Thyroid gland (tissue), 4 donors: ENCODE measurements around the gene MED27.

Source experiments
- POLR2A ChIP-seq, 2 donors: fragments of 450-650 bp; IDR thresholded peaks; one replicate each; pipeline ENCODE4 v1.6.1; 2017; ENCODE audit warnings: antibody characterized with exemption in 2 of 2, mild to moderate bottlenecking in 2 of 2, moderate library complexity in 1 of 2
- TF ChIP-seq, protein P1 (sequence below), 6 experiments: fragments of 200-600 bp in 3 of 6; fragments of 450-650 bp in 3 of 6; sonication (generic) in 3 of 6; IDR thresholded peaks; one replicate each; pipeline ENCODE4 v1.5.1; 2016 to 2019; ENCODE audit warnings: antibody characterized with exemption in 6 of 6, mild to moderate bottlenecking in 2 of 6, inconsistent platforms in 1 of 6, moderate library complexity in 1 of 6

DNA sequence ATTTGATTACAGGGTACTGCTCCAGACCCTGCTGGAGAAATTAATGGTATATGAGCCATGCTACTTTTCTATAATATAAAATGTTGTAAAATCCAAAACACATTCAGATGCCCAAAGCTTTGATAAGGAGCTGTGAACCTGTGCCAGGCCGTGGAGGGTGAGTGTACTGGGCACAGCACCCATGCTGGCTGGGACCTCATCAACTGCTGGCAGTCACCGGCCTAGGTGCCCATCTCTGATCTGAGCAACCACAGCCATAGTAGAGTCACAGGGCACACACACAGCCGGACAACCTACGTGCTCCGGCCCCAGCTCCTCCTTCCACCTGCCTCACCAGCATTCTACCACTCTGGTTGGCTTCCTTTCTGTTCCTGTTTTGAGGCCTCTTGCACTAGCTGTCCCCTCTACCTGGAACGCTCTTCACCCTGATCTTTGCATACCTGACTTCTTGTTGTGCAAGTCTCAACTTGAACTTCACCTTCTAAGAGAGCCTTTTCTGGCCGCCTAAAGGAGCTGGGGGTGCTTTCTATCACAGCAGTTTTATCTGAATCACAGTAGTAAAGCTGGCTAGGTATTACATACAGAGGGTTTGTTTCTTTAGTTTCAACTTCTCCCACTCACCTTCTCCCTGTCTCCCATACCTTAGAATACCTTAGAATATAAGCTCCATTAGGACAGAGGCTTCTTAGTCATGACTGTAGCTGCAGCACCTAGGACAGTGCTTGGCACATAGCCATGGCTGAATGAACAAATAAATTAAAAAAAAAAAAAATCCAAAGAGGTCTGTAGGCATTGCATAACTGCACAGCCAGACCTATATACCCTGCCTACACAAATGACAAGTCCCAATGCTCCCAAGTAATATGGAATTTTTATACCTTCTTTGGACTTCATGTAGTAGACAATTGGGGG, 51.7 kb downstream of the MED27 start:
- TF ChIP-seq, protein P1, sequence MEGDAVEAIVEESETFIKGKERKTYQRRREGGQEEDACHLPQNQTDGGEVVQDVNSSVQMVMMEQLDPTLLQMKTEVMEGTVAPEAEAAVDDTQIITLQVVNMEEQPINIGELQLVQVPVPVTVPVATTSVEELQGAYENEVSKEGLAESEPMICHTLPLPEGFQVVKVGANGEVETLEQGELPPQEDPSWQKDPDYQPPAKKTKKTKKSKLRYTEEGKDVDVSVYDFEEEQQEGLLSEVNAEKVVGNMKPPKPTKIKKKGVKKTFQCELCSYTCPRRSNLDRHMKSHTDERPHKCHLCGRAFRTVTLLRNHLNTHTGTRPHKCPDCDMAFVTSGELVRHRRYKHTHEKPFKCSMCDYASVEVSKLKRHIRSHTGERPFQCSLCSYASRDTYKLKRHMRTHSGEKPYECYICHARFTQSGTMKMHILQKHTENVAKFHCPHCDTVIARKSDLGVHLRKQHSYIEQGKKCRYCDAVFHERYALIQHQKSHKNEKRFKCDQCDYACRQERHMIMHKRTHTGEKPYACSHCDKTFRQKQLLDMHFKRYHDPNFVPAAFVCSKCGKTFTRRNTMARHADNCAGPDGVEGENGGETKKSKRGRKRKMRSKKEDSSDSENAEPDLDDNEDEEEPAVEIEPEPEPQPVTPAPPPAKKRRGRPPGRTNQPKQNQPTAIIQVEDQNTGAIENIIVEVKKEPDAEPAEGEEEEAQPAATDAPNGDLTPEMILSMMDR (IDR thresholded peaks at IDR 0.05) = no peak
- no peak for TF ChIP-seq POLR2A (IDR thresholded peaks at IDR 0.05)
